HEK293 (cell line): ENCODE results near the gene GLI1.
"Not testable (repeated sequence)": the region's sequence is repeated elsewhere in the genome, so short reads cannot be mapped to it uniquely, and the experiment has no call there.

ENCODE experiments used
- ZNF114 ChIP-seq: fragments of 450-650 bp; formaldehyde crosslinking; IDR thresholded peaks from 2 replicates; pipeline ENCODE4 v1.5.0; 2017; ENCODE audit warnings: missing biosample characterization, missing genetic modification characterization
- ZNF777 ChIP-seq: fragments of 450-650 bp; formaldehyde crosslinking; IDR thresholded peaks from 2 replicates; pipeline ENCODE4 v1.5.1; 2017; ENCODE audit warnings: missing biosample characterization, missing genetic modification characterization, borderline replicate concordance
- TF ChIP-seq, protein P1 (sequence below): fragments of 450-650 bp; formaldehyde crosslinking; IDR thresholded peaks from 2 replicates; pipeline ENCODE4 v1.5.1; 2016; ENCODE audit warnings: missing biosample characterization, missing genetic modification characterization

DNA sequence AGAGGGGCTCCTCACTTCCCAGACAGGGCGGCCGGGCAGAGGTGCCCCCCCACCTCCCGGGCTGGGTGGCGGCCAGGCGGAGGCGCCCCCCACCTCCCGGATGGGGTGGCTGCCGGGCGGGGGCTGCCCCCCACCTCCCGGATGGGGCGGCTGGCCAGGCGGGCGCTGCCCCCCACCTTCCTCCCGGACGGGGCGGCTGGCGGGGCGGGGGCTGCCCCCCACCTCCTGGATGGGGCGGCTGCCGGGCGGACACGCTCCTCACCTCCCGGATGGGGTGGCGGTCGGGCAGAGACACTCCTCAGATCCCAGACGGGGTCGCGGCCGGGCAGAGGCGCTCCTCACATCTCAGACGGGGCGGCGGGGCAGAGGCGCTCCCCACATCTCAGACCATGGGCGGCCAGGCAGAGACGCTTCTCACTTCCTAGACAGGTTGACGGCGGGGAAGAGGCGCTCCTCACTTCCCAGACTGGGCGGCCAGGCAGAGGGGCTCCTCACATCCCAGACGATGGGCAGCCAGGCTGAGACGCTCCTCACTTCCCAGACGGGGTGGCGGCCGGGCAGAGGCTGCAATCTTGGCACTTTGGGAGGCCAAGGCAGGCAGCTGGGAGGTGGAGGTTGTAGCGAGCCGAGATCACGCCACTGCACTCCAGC is 35.6 kb downstream of the GLI1 start:
- TF ChIP-seq, protein P1, sequence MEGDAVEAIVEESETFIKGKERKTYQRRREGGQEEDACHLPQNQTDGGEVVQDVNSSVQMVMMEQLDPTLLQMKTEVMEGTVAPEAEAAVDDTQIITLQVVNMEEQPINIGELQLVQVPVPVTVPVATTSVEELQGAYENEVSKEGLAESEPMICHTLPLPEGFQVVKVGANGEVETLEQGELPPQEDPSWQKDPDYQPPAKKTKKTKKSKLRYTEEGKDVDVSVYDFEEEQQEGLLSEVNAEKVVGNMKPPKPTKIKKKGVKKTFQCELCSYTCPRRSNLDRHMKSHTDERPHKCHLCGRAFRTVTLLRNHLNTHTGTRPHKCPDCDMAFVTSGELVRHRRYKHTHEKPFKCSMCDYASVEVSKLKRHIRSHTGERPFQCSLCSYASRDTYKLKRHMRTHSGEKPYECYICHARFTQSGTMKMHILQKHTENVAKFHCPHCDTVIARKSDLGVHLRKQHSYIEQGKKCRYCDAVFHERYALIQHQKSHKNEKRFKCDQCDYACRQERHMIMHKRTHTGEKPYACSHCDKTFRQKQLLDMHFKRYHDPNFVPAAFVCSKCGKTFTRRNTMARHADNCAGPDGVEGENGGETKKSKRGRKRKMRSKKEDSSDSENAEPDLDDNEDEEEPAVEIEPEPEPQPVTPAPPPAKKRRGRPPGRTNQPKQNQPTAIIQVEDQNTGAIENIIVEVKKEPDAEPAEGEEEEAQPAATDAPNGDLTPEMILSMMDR (tag by site-specific recombination), result not testable (repeated sequence)
- TF ChIP-seq ZNF114, ZNF777 (tag by site-specific recombination): not testable (repeated sequence)
